HG02798 (cell line): Measurements from ENCODE around the gene GRXCR1.

Experiments used
- ATAC-seq: cut with Tn5 transposase; IDR thresholded peaks from one replicate; pipeline ENCODE4 v1.9.1; 2021; ENCODE audit warnings: mild to moderate bottlenecking; ENCODE audit not compliant: unreplicated experiment, poor library complexity

GRXCR1 gene

GRCh38 chr4:42925921-42926320 is 33.4 kb downstream of the GRXCR1 start:
- ATAC-seq: no peak

GRCh38 chr4:42927946-42928345 is 35.4 kb downstream of the GRXCR1 start:
- no peak for ATAC-seq

- ATAC-seq: no peak
Measured at GRCh38 chr4:42928582-42928981, 36.1 kb downstream of the GRXCR1 start.

GRCh38 chr4:42942216-42942615 is 49.7 kb downstream of the GRXCR1 start:
- no peak for ATAC-seq

- no peak for ATAC-seq
Measured at GRCh38 chr4:42945874-42946273, 53.4 kb downstream of the GRXCR1 start.

GRCh38 chr4:42953321-42953720 is 60.8 kb downstream of the GRXCR1 start:
- ATAC-seq: no peak

GRCh38 chr4:42954963-42955669 is 62.6 kb downstream of the GRXCR1 start:
- ATAC-seq: no peak

GRCh38 chr4:42955746-42956505 is 63.4 kb downstream of the GRXCR1 start:
- ATAC-seq: no peak

GRCh38 chr4:42965326-42965725 is 72.8 kb downstream of the GRXCR1 start:
- no peak for ATAC-seq

GRCh38 chr4:42985976-42986375 is 93.5 kb downstream of the GRXCR1 start:
- ATAC-seq: no peak

GRCh38 chr4:42995343-42995944 is 102.9 kb downstream of the GRXCR1 start:
- peak; percentile 93 for ATAC-seq

- ATAC-seq: no peak
Measured at GRCh38 chr4:43008793-43009192, 116.3 kb downstream of the GRXCR1 start.

- ATAC-seq: no peak
Measured at GRCh38 chr4:43014256-43014655, 121.7 kb downstream of the GRXCR1 start.

- no peak for ATAC-seq
Measured at GRCh38 chr4:43041632-43042031, 149.1 kb downstream of the GRXCR1 start.

- ATAC-seq: no peak
Measured at GRCh38 chr4:43047058-43047457, 154.5 kb downstream of the GRXCR1 start.

GRCh38 chr4:43048570-43048969 is 156.1 kb downstream of the GRXCR1 start:
- ATAC-seq: no peak

- ATAC-seq: no peak
Measured at GRCh38 chr4:43049326-43049725, 156.8 kb downstream of the GRXCR1 start.

- ATAC-seq: no peak
Measured at GRCh38 chr4:43066415-43066814, 173.9 kb downstream of the GRXCR1 start.

GRCh38 chr4:43071069-43071468 is 178.6 kb downstream of the GRXCR1 start:
- no peak for ATAC-seq
